ENCODE data around the gene REEP1. TPM values are rescaled to one million over a fixed set of nuclear protein-coding genes. Genes with fewer than 3 reads are reported as not detected.

REEP1 gene
- polyA plus RNA-seq, 2 donors, result 2.6 to 2.9 TPM

GRCh38 chr2:86370579-86370978 lies 33.2 kb upstream of the REEP1 start:
- Histone ChIP-seq H3K27ac (ENCODE audit: low read depth in 2 of 2, low read length in 1 of 2) (no peak overlapping the region), H3K36me3 (ENCODE audit: control insufficient read depth in 2 of 2, insufficient read depth in 2 of 2, low read length in 1 of 2) (no peaks in the 10 kb centered on the region), H3K4me1 (ENCODE audit: control insufficient read depth in 2 of 2, insufficient read depth in 2 of 2, low read length in 1 of 2) (no peaks in the 10 kb centered on the region), H3K27me3 (ENCODE audit: control insufficient read depth in 1 of 2, insufficient read depth in 2 of 2, low read length in 2 of 2) (no peaks in the 10 kb centered on the region), H3K9me3 (ENCODE audit: control insufficient read depth in 2 of 2, insufficient read depth in 1 of 2, low read depth in 1 of 2, low read length in 1 of 2) (no peaks in the 10 kb centered on the region), H3K4me3 (ENCODE audit: low read depth in 1 of 2, low read length in 2 of 2) (no peak overlapping the region)
- 95% methylated on average over 3 of the region's 3 CpGs for WGBS, 2 donors

- WGBS, 2 donors, result 6 to 7% methylated on average over 14 of the region's 14 CpGs
- no peaks in the 10 kb centered on the region for H3K9me3 ChIP-seq (ENCODE audit: control insufficient read depth in 2 of 2, insufficient read depth in 1 of 2, low read depth in 1 of 2, low read length in 1 of 2)
Observed at GRCh38 chr2:86368161-86368824, 30.9 kb upstream of the REEP1 start.

GRCh38 chr2:86367499-86367777 lies 30.0 kb upstream of the REEP1 start:
- Histone ChIP-seq H3K4me1 (ENCODE audit: control insufficient read depth in 2 of 2, insufficient read depth in 2 of 2, low read length in 1 of 2) (no peaks in the 10 kb centered on the region), H3K4me3 (ENCODE audit: low read depth in 1 of 2, low read length in 2 of 2) (no peak overlapping the region), H3K27me3 (ENCODE audit: control insufficient read depth in 1 of 2, insufficient read depth in 2 of 2, low read length in 2 of 2) (no peaks in the 10 kb centered on the region), H3K27ac (ENCODE audit: low read depth in 2 of 2, low read length in 1 of 2) (no peak overlapping the region), H3K9me3 (ENCODE audit: control insufficient read depth in 2 of 2, insufficient read depth in 1 of 2, low read depth in 1 of 2, low read length in 1 of 2) (no peaks in the 10 kb centered on the region), H3K36me3 (ENCODE audit: control insufficient read depth in 2 of 2, insufficient read depth in 2 of 2, low read length in 1 of 2) (no peaks in the 10 kb centered on the region)

More at GRCh38 chr2:86368161-86368824, 30.9 kb upstream of the REEP1 start:
- no peaks in the 10 kb centered on the region for H3K36me3 ChIP-seq (ENCODE audit: control insufficient read depth in 2 of 2, insufficient read depth in 2 of 2, low read length in 1 of 2)
- H3K27ac ChIP-seq (ENCODE audit: low read depth in 2 of 2, low read length in 1 of 2), result no peak overlapping the region
- no peak overlapping the region for H3K4me3 ChIP-seq (ENCODE audit: low read depth in 1 of 2, low read length in 2 of 2)
- no peaks in the 10 kb centered on the region for H3K27me3 ChIP-seq (ENCODE audit: control insufficient read depth in 1 of 2, insufficient read depth in 2 of 2, low read length in 2 of 2)
- H3K4me1 ChIP-seq (ENCODE audit: control insufficient read depth in 2 of 2, insufficient read depth in 2 of 2, low read length in 1 of 2), result no peaks in the 10 kb centered on the region

GRCh38 chr2:86366651-86367498 lies 29.4 kb upstream of the REEP1 start:
- Histone ChIP-seq H3K27ac (ENCODE audit: low read depth in 2 of 2, low read length in 1 of 2) (no peak overlapping the region), H3K4me1 (ENCODE audit: control insufficient read depth in 2 of 2, insufficient read depth in 2 of 2, low read length in 1 of 2) (no peaks in the 10 kb centered on the region), H3K9me3 (ENCODE audit: control insufficient read depth in 2 of 2, insufficient read depth in 1 of 2, low read depth in 1 of 2, low read length in 1 of 2) (no peaks in the 10 kb centered on the region), H3K4me3 (ENCODE audit: low read depth in 1 of 2, low read length in 2 of 2) (no peak overlapping the region), H3K27me3 (ENCODE audit: control insufficient read depth in 1 of 2, insufficient read depth in 2 of 2, low read length in 2 of 2) (no peaks in the 10 kb centered on the region), H3K36me3 (ENCODE audit: control insufficient read depth in 2 of 2, insufficient read depth in 2 of 2, low read length in 1 of 2) (no peaks in the 10 kb centered on the region)
- 86 to 97% methylated on average over 6 of the region's 6 CpGs for WGBS, 2 donors

- WGBS, 2 donors, result 85 to 95% methylated on average over 2 of the region's 2 CpGs
- Histone ChIP-seq H3K4me3 (ENCODE audit: low read depth in 1 of 2, low read length in 2 of 2) (no peak overlapping the region), H3K4me1 (ENCODE audit: control insufficient read depth in 2 of 2, insufficient read depth in 2 of 2, low read length in 1 of 2) (no peaks in the 10 kb centered on the region), H3K27ac (ENCODE audit: low read depth in 2 of 2, low read length in 1 of 2) (no peak overlapping the region), H3K9me3 (ENCODE audit: control insufficient read depth in 2 of 2, insufficient read depth in 1 of 2, low read depth in 1 of 2, low read length in 1 of 2) (no peaks in the 10 kb centered on the region), H3K27me3 (ENCODE audit: control insufficient read depth in 1 of 2, insufficient read depth in 2 of 2, low read length in 2 of 2) (no peaks in the 10 kb centered on the region), H3K36me3 (ENCODE audit: control insufficient read depth in 2 of 2, insufficient read depth in 2 of 2, low read length in 1 of 2) (no peaks in the 10 kb centered on the region)
Observed at GRCh38 chr2:86364894-86365293, 27.5 kb upstream of the REEP1 start.

- Histone ChIP-seq H3K27ac (ENCODE audit: low read depth in 2 of 2, low read length in 1 of 2) (no peak overlapping the region), H3K36me3 (ENCODE audit: control insufficient read depth in 2 of 2, insufficient read depth in 2 of 2, low read length in 1 of 2) (no peaks in the 10 kb centered on the region), H3K9me3 (ENCODE audit: control insufficient read depth in 2 of 2, insufficient read depth in 1 of 2, low read depth in 1 of 2, low read length in 1 of 2) (no peaks in the 10 kb centered on the region), H3K4me1 (ENCODE audit: control insufficient read depth in 2 of 2, insufficient read depth in 2 of 2, low read length in 1 of 2) (no peaks in the 10 kb centered on the region), H3K4me3 (ENCODE audit: low read depth in 1 of 2, low read length in 2 of 2) (no peak overlapping the region), H3K27me3 (ENCODE audit: control insufficient read depth in 1 of 2, insufficient read depth in 2 of 2, low read length in 2 of 2) (no peaks in the 10 kb centered on the region)
- 65 to 68% methylated on average over 7 of the region's 7 CpGs for WGBS, 2 donors
Observed at GRCh38 chr2:86360776-86361175, 23.4 kb upstream of the REEP1 start.

- 71 to 80% methylated on average over 3 of the region's 3 CpGs for WGBS, 2 donors
Observed at GRCh38 chr2:86358957-86359356, 21.5 kb upstream of the REEP1 start.

GRCh38 chr2:86357392-86357963 lies 20.1 kb upstream of the REEP1 start:
- WGBS, 2 donors, result 65 to 81% methylated on average over 5 of the region's 5 CpGs

More at GRCh38 chr2:86358957-86359356, 21.5 kb upstream of the REEP1 start:
- H3K9me3 ChIP-seq (ENCODE audit: control insufficient read depth in 2 of 2, insufficient read depth in 1 of 2, low read depth in 1 of 2, low read length in 1 of 2), result no peaks in the 10 kb centered on the region
- no peak overlapping the region for H3K27ac ChIP-seq (ENCODE audit: low read depth in 2 of 2, low read length in 1 of 2)
- H3K4me1 ChIP-seq (ENCODE audit: control insufficient read depth in 2 of 2, insufficient read depth in 2 of 2, low read length in 1 of 2), result no peaks in the 10 kb centered on the region
- H3K4me3 ChIP-seq (ENCODE audit: low read depth in 1 of 2, low read length in 2 of 2), result no peak overlapping the region
- H3K36me3 ChIP-seq (ENCODE audit: control insufficient read depth in 2 of 2, insufficient read depth in 2 of 2, low read length in 1 of 2), result no peaks in the 10 kb centered on the region
- no peaks in the 10 kb centered on the region for H3K27me3 ChIP-seq (ENCODE audit: control insufficient read depth in 1 of 2, insufficient read depth in 2 of 2, low read length in 2 of 2)

GRCh38 chr2:86352727-86353221 lies 15.3 kb upstream of the REEP1 start:
- H3K9me3 ChIP-seq (ENCODE audit: control insufficient read depth in 2 of 2, insufficient read depth in 1 of 2, low read depth in 1 of 2, low read length in 1 of 2), result no peaks in the 10 kb centered on the region
- H3K27ac ChIP-seq (ENCODE audit: low read depth in 2 of 2, low read length in 1 of 2), result no peak overlapping the region
- H3K4me3 ChIP-seq (ENCODE audit: low read depth in 1 of 2, low read length in 2 of 2), result no peak overlapping the region
- WGBS, 2 donors, result 67 to 82% methylated on average over 4 of the region's 4 CpGs
- no peaks in the 10 kb centered on the region for H3K36me3 ChIP-seq (ENCODE audit: control insufficient read depth in 2 of 2, insufficient read depth in 2 of 2, low read length in 1 of 2)
- no peaks in the 10 kb centered on the region for H3K27me3 ChIP-seq (ENCODE audit: control insufficient read depth in 1 of 2, insufficient read depth in 2 of 2, low read length in 2 of 2)
- H3K4me1 ChIP-seq (ENCODE audit: control insufficient read depth in 2 of 2, insufficient read depth in 2 of 2, low read length in 1 of 2), result no peaks in the 10 kb centered on the region

More at GRCh38 chr2:86357392-86357963, 20.1 kb upstream of the REEP1 start:
- Histone ChIP-seq H3K27ac (ENCODE audit: low read depth in 2 of 2, low read length in 1 of 2) (no peak overlapping the region), H3K4me3 (ENCODE audit: low read depth in 1 of 2, low read length in 2 of 2) (no peak overlapping the region), H3K36me3 (ENCODE audit: control insufficient read depth in 2 of 2, insufficient read depth in 2 of 2, low read length in 1 of 2) (no peaks in the 10 kb centered on the region), H3K4me1 (ENCODE audit: control insufficient read depth in 2 of 2, insufficient read depth in 2 of 2, low read length in 1 of 2) (no peaks in the 10 kb centered on the region), H3K27me3 (ENCODE audit: control insufficient read depth in 1 of 2, insufficient read depth in 2 of 2, low read length in 2 of 2) (no peaks in the 10 kb centered on the region), H3K9me3 (ENCODE audit: control insufficient read depth in 2 of 2, insufficient read depth in 1 of 2, low read depth in 1 of 2, low read length in 1 of 2) (no peaks in the 10 kb centered on the region)
